ENCODE data around the gene UBD. TPM values are rescaled to one million over a fixed set of nuclear protein-coding genes. Genes with fewer than 3 reads are reported as not detected.

Gene UBD
- total RNA-seq, 6 experiments from 2014 or later = 2.2 to 189 (median 37.1) TPM

GRCh38 chr6:29530671-29531310 lies 28.7 kb downstream of the UBD start:
- DNase-seq (no peak), ATAC-seq (peak in 1 of 4 donors; percentile 15)
- Histone ChIP-seq H3K4me1 (no peaks in the 10 kb centered on the region), H3K4me3 (no peak overlapping the region), H3K27me3 (no peaks in the 10 kb centered on the region), H3K27ac (no peak overlapping the region), H3K36me3 (no peaks in the 10 kb centered on the region), H3K9me3 (no peaks in the 10 kb centered on the region)
- TF ChIP-seq, protein P1, sequence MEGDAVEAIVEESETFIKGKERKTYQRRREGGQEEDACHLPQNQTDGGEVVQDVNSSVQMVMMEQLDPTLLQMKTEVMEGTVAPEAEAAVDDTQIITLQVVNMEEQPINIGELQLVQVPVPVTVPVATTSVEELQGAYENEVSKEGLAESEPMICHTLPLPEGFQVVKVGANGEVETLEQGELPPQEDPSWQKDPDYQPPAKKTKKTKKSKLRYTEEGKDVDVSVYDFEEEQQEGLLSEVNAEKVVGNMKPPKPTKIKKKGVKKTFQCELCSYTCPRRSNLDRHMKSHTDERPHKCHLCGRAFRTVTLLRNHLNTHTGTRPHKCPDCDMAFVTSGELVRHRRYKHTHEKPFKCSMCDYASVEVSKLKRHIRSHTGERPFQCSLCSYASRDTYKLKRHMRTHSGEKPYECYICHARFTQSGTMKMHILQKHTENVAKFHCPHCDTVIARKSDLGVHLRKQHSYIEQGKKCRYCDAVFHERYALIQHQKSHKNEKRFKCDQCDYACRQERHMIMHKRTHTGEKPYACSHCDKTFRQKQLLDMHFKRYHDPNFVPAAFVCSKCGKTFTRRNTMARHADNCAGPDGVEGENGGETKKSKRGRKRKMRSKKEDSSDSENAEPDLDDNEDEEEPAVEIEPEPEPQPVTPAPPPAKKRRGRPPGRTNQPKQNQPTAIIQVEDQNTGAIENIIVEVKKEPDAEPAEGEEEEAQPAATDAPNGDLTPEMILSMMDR (IDR thresholded peaks at IDR 0.05) = no peak
- no peak for TF ChIP-seq POLR2A (IDR thresholded peaks at IDR 0.05)
- intact Hi-C loops (cut with DNase I) = no loop called here
- WGBS (ENCODE audit: insufficient coverage, low coverage, low lambda C conversion rate, missing lambda C conversion rate) = no CpG with 5 or more reads among the region's 2 CpGs

GRCh38 chr6:29529956-29530355 lies 29.6 kb downstream of the UBD start:
- ATAC-seq (no peak), DNase-seq (no peak)
- H3K9me3 ChIP-seq = no peaks in the 10 kb centered on the region
- no peak overlapping the region for H3K4me3 ChIP-seq
- intact Hi-C loops (cut with DNase I) = no loop called here
- H3K4me1 ChIP-seq = no peaks in the 10 kb centered on the region
- no peaks in the 10 kb centered on the region for H3K27me3 ChIP-seq
- H3K36me3 ChIP-seq = no peaks in the 10 kb centered on the region
- H3K27ac ChIP-seq = no peak overlapping the region
- no peak for TF ChIP-seq POLR2A (IDR thresholded peaks at IDR 0.05)
- TF ChIP-seq, protein P1 (IDR thresholded peaks at IDR 0.05) = no peak
- no CpG with 5 or more reads among the region's 3 CpGs for WGBS (ENCODE audit: insufficient coverage, low coverage, low lambda C conversion rate, missing lambda C conversion rate)

DNA sequence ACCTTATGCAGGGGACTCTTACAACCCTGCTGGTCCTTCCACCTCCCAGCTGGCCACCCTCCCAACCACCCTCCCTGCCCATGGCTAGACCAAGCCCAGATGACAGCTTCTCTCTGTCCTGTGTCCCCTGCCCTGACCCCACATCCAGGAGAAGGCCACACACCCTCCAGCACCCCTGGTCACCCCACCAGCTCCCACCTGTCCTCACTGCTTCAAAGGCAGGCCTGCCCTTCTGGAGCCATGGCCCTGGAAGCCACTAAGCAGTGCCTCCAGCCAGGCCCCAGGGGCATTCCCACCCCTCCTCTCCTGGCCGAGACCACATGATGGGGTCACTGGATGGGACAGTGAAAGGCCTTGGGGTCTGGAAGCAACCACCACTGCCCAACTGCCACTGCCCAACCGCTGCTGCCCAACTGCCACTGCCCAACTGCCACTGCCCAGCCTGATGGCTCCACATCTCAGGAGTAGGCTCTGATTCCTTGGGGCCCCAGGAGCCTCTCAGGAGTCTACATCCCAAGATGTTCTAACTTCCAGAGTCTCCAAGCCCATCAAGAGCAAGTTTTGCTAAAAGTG lies 30.5 kb downstream of the UBD start:
- Histone ChIP-seq H3K9me3 (no peaks in the 10 kb centered on the region), H3K4me1 (no peaks in the 10 kb centered on the region), H3K36me3 (no peaks in the 10 kb centered on the region), H3K27ac (no peak overlapping the region), H3K4me3 (no peak overlapping the region), H3K27me3 (no peaks in the 10 kb centered on the region)
- ATAC-seq (no peak), DNase-seq (no peak)
- 86% methylated on average over 1 of the region's 2 CpGs for WGBS (ENCODE audit: insufficient coverage, low coverage, low lambda C conversion rate, missing lambda C conversion rate)
- TF ChIP-seq, protein P1 (IDR thresholded peaks at IDR 0.05) = no peak
- no peak for TF ChIP-seq POLR2A (IDR thresholded peaks at IDR 0.05)
- intact Hi-C loops (cut with DNase I) = no loop called here

DNA sequence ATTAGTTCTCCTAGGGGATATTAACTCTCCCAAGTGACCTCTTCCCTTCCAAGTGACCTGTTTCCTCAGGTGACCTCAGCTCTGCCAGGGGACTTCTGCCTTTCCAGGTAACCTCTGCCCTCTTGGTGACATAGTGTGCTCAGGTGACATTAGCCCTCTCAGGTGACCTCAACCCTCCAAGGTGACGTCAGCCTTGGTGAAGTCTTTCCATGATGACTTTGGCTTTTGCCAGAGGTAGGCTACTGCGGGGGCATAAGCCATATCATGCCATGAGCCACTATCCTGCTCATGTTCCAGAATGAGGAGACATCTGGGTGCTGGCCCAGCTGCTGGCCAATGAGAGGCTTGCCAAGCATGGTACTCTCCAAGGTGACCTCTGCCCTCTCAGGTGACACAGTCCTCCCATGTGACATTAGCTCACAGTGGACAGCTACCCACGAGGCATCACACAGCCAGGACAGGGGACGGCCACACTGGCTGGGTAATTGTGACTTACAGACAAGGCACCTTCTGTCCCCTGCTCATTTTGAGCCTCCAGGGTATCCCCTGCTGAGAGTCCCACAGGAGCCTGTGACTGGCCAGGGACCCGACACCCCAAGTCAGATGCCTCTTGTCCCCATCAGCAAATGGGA lies 31.1 kb downstream of the UBD start:
- intact Hi-C loops (cut with DNase I) = no loop called here
- H3K27ac ChIP-seq = no peak overlapping the region
- no peaks in the 10 kb centered on the region for H3K27me3 ChIP-seq
- no peaks in the 10 kb centered on the region for H3K9me3 ChIP-seq
- DNase-seq (peak in 1 of 3 donors; percentile 57), ATAC-seq (peak in 3 of 4 donors; percentile 18 to 82 (median 61))
- H3K4me1 ChIP-seq = no peaks in the 10 kb centered on the region
- no peak overlapping the region for H3K4me3 ChIP-seq
- TF ChIP-seq, protein P1 (IDR thresholded peaks at IDR 0.05) = no peak
- TF ChIP-seq POLR2A (IDR thresholded peaks at IDR 0.05) = no peak
- 31% methylated on average over 5 of the region's 5 CpGs for WGBS (ENCODE audit: insufficient coverage, low coverage, low lambda C conversion rate, missing lambda C conversion rate)
- no peaks in the 10 kb centered on the region for H3K36me3 ChIP-seq
